Nucleus accumbens (tissue), 56 donors: ENCODE results near the gene ZSWIM8.
A peak's percentile ranks its signal among the peaks of the same experiment; 100 is the strongest.
"Not testable (repeated sequence)": the region's sequence is repeated elsewhere in the genome, so short reads cannot be mapped to it uniquely, and the experiment has no call there.

Source experiments
- DNase-seq, 56 donors: peaks; one replicate each; lab custom pipeline; 2025; lab: John Stamatoyannopoulos, UW

Gene ZSWIM8

DNA sequence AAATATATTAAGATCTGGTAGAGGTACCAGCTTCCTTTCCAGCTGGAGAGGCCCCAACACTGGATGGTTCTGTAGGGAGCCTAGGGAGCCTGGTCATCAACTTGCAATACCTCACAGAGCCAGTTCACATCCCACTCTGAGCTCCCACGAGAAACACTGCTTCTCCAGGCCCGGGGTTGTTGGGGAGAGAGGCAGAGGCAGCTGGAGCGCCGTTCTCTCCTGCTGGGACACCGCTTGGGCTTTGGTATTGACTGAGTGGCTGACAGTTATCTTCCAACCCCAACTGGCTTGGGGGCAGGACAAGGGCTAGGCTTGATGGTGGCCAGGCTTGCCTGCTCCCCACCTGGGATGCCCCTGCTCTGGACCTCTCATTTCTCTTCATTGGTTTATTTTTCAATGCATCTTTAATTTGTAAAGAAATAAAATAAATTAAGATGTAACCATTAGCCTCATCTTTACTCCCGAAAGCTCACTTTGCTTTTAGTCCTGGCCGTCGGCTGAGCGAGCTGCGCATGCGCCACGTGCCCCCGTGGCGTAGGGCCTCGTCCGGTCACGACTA is 13.6 kb upstream of the ZSWIM8 start:
- peak in 5 of 56 donors; percentile 82 to 91 (median 86) for DNase-seq

- peak in 55 of 56 donors; percentile 24 to 91 (median 82) for DNase-seq
Measured at GRCh38 chr10:73772281-73773151, 12.9 kb upstream of the ZSWIM8 start.

DNA sequence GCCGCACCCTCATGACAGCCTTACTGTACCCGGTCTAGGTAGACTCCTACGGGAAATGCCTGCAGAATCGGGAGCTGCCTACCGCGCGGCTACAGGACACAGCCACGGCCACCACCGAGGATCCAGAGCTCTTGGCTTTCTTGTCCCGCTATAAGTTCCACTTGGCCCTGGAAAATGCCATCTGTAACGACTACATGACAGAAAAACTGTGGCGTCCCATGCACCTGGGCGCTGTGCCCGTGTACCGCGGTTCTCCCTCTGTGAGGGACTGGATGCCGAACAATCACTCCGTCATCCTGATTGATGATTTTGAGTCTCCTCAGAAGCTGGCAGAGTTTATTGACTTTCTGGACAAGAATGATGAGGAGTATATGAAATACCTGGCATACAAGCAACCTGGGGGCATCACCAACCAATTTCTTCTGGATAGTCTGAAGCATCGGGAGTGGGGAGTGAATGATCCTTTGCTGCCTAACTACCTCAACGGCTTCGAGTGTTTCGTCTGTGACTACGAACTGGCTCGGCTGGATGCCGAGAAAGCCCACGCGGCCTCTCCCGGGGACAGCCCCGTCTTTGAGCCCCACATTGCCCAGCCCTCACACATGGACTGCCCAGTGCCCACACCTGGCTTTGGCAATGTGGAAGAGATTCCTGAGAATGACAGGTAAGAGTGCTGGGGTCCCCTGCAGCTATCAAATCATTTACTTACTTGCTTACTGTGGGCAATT is 12.1 kb upstream of the ZSWIM8 start:
- peak in 11 of 56 donors; percentile 11 to 65 (median 43) for DNase-seq

GRCh38 chr10:73774637-73775036 is 10.8 kb upstream of the ZSWIM8 start:
- DNase-seq, result no peak

DNA sequence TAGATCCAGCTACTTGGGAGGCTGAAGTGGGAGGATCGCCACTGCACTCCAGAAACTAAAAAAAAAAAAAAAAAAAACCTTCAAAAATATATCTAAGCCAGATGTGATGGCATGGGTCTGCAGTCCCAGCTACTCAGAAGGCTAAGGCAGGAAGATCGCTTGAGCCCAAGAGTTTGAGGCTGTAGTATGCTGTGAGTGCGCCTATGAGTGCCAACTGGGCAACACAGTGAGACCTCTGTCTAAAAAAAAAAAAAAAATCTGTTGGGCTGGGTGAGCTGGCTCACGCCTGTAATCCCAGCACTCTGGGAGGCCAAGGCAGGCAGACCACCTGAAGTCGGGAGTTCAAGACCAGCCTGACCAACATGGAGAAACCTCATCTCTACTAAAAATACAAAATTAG is 6.4 kb upstream of the ZSWIM8 start:
- DNase-seq, result no peak

DNA sequence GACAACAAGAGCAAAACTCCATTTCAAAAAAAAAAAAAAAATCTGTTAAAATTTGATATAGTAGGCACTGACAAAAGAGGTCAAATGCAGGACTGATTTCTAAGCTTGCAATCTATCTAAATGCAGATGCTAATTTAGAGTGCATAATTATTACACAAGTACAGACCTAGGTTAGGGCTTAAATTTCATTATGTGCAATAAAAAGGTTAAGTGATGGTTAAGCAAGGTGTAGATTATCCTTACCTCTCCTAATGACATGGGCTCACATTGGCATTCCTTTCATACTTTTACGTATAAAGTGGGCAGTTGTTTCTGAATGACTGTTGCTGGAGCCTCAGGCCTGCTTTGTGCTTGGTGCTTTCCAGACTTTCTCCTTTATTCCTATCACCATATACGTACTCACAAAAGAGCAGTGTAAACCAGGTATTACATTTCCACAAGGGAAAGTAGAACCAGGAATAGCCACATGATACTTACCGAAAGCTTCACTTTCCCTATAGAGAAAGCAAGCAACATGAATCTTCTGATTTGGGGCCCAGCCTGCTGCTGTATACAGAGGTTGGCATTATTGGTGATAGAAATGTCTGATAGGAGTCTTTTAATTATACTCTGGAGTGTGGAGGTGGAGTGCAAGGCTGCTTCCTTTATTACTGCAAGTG is 5.7 kb upstream of the ZSWIM8 start:
- DNase-seq, result no peak

DNA sequence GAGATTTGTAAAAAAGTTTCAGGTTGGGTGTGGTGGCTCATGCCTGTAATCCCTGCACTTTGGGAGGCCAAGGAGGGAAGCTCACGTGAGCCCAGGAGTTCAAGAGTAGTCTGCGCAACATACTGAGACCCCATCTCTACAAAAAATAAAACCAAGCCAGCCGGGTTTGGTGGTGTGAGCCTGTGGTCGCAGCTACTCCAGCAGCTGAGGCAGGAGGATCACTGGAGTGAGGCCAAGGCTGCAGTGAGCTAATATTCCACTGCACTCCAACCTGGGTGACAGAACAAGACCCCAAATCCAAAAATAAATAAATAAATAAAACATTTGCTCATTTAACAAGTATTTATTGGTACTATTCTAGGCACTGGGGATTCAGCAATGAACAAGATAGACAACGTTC is 5.1 kb upstream of the ZSWIM8 start:
- DNase-seq, result no peak

DNA sequence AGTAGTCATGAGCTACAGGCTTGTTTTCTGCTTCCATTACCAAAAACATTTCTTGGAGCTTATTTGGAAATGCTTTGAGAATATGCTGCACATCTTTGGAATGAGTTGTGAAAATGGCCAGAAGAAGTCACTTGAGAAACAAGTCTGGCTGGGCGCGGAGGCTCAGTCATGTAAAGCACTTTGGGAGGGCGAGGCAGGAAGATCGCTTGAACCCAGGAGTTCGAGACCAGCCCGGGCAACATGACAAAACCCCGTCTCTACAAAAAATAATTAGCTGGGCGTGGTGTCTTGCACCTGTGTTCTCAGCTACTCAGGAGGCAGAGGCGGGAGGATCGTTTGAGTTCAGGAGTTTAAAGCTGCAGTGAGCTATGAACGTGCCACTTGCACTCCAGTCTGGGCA is 4.4 kb upstream of the ZSWIM8 start:
- no peak for DNase-seq

GRCh38 chr10:73781548-73781878 is 3.9 kb upstream of the ZSWIM8 start:
- no peak for DNase-seq

GRCh38 chr10:73781879-73782748 is 3.3 kb upstream of the ZSWIM8 start, which contains the start of gene CHCHD1:
TSS of gene CHCHD1 (plus strand) at chr10:73782048. CDS start at chr10:73782076, 28 bp downstream.
- DNase-seq, result peak in 55 of 56 donors; percentile 46 to 94 (median 84)

GRCh38 chr10:73782749-73783085 is 2.7 kb upstream of the ZSWIM8 start:
- no peak for DNase-seq

- DNase-seq, result peak in 15 of 56 donors; percentile 14 to 71 (median 42)
Measured at GRCh38 chr10:73785721-73786511, 510 bp downstream of the ZSWIM8 start.

- DNase-seq, result no peak
Measured at GRCh38 chr10:73786512-73786885, 1.1 kb downstream of the ZSWIM8 start.

DNA sequence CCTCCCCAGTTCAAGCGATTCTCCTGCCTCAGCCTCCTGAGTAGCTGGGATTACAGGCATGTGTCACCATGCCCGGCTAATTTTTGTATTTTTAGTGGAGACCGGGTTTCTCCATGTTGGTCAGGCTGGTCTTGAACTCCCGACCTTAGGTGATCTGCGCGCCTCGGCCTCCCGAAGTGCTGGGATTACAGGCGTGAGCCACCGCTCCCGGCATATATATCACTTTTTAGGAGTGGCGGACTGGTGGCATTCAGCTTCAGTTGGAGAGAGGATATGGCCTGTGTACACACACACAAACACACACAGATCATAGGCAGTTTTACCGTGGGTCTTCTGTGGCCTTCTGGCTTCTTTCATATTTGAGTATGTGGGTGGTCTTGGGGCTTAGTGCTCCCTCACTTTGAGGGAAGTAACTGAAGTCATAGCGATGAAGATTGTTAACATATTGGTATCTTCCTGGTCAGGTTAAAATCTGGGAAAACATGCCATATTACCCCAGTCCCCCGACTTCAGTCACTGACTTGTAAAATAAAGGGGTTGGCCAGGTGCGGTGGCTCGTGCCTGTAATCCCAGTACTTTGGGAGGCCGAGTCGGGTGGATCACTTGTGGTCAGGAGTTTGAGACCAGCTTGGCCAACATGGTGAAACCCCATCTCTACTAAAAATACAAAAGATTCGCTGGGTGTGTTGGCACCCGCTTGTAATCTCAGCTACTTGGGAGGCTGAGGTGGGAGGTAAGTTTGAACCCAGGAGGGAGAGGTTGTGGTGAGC is 1.8 kb downstream of the ZSWIM8 start:
- DNase-seq, result not testable (repeated sequence)

GRCh38 chr10:73788864-73789658 is 3.7 kb downstream of the ZSWIM8 start:
- DNase-seq, result no peak

DNA sequence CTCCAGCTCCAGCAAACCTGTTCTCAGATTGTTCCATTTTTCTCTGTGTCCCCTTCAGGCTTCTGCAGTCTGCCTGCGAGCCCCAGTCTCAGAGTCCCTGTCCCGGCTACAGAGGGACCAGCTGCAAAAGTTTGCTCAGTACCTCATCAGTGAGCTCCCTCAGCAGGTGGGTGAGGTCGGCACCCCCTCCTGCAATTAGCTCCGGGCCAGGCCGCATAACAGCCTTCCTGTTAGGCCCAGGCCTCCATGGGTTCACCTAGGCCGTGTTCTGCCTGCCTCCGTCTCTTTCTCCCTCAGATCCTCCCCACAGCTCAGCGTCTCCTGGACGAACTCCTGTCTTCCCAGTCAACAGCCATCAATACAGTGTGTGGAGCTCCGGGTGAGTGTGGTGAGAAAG is 4.3 kb downstream of the ZSWIM8 start:
- DNase-seq, result no peak

DNA sequence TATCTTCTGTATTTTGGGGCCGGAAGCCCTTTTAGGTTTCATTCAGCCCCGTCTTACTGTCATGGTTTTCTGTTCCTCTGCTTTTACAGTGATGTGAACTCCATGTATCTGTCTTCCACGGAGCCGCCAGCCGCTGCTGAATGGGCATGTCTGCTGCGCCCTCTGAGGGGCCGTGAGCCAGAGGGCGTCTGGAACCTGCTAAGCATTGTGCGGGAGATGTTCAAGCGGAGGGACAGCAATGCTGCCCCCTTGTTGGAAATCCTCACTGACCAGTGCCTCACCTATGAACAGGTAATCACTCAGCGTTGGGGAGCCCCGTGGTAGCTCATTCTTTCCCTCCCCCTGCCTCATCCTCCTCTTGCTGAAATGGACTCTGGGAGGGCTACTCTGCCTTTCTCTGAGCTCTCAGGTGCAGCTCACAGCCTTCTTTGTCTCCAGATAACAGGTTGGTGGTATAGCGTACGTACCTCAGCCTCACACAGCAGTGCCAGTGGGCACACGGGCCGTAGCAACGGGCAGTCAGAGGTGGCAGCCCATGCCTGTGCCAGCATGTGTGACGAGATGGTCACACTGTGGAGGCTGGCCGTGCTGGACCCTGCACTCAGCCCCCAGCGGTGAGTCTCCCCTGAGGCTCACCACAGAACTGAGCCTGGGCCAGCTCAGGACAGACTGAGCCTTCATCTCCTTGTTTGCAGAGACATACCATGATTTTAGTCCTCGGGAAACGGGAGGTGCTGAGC is 5.7 kb downstream of the ZSWIM8 start:
- DNase-seq, result no peak
